Naive thymus-derived CD8-positive, alpha-beta T cell (primary cell): ENCODE measurements around the gene TCF3. TPM values are rescaled to one million over a fixed set of nuclear protein-coding genes. Genes with fewer than 3 reads are reported as not detected.

Experiments
- ATAC-seq, 2 donors: fragments of 150-1000 bp; cut with Tn5 transposase in 1 of 2; sonication (Bioruptor Pico), chemical (Tn5 transposase) in 1 of 2; 1 replicate in 1 of 2; 2 replicates in 1 of 2; pipeline ENCODE4 v1.10.0; 2021; ENCODE audit warnings: mild to moderate bottlenecking in 2 of 2, moderate library complexity in 2 of 2
- POLR2A ChIA-PET: fragments of 350-600 bp; sonication (Branson Sonifier 250); formaldehyde crosslinking; loops from one replicate; lab custom pipeline; 2021; ENCODE audit warnings: antibody characterized with exemption; lab: Charles Lee
- DNase-seq, 10 donors: peaks; one replicate each; pipeline versions ENCODE4 v3.0.0 to v3.0.0-alpha.2; 2020 to 2022
- H3K27ac Mint-ChIP-seq, 10 donors: one replicate each; pipeline ENCODE4 v1.8.0; 2020 to 2022; ENCODE audit warnings: mild to moderate bottlenecking in 10 of 10, mixed read lengths in 10 of 10, moderate library complexity in 4 of 10, inconsistent platforms in 1 of 10
- H3K27me3 Mint-ChIP-seq, 5 donors: one replicate each; pipeline ENCODE4 v1.8.0; 2021 to 2022; ENCODE audit warnings: mixed read lengths in 5 of 5
- H3K36me3 Mint-ChIP-seq, 3 donors: one replicate each; pipeline ENCODE4 v1.8.0; 2020 to 2022; ENCODE audit warnings: mixed read lengths in 3 of 3, mild to moderate bottlenecking in 2 of 3, inconsistent platforms in 1 of 3
- H3K4me1 Mint-ChIP-seq, 4 donors: one replicate each; pipeline ENCODE4 v1.8.0; 2021 to 2022; ENCODE audit warnings: mixed read lengths in 4 of 4
- H3K4me3 Mint-ChIP-seq, 10 donors: one replicate each; pipeline ENCODE4 v1.8.0; 2020 to 2022; ENCODE audit warnings: mild to moderate bottlenecking in 10 of 10, mixed read lengths in 10 of 10, moderate library complexity in 6 of 10, inconsistent platforms in 1 of 10
- H3K9me3 Mint-ChIP-seq, 9 donors: one replicate each; pipeline ENCODE4 v1.8.0; 2020 to 2022; ENCODE audit warnings: mixed read lengths in 9 of 9, mild to moderate bottlenecking in 3 of 9, inconsistent platforms in 1 of 9, moderate library complexity in 1 of 9
- polyA plus RNA-seq, 3 donors: library from polyadenylated mRNA; unstranded; fragments of 300-500 nt; fragmentation: Illumina TruSeq; gene quantifications; one replicate each; pipeline ENCODE4 v1.2.3, GENCODE V29; 2021
- total RNA-seq, 8 experiments: library from RNA in 2 of 8; stranded (reverse) in 2 of 8; gene quantifications; one replicate each; pipeline ENCODE4 v1.2.3 and lab custom pipeline; 2021 to 2026

The TCF3 gene
- total and polyA plus RNA-seq, 5 experiments from 2014 or later = 7.8 to 102 (median 33.0) TPM

- DNase-seq = no peak
- peaks cover 0 to 12% (median 4%) of the 10 kb centered on the region in 4 donors for H3K4me1 Mint-ChIP-seq
- POLR2A ChIA-PET = no interaction called here
- no peak for ATAC-seq
- H3K9me3 Mint-ChIP-seq = no peaks in the 10 kb centered on the region
- no peaks in the 10 kb centered on the region for H3K27me3 Mint-ChIP-seq
- no peak overlapping the region for H3K4me3 Mint-ChIP-seq
- peak overlapping the region in 1 of 10 donors; percentile 81 for H3K27ac Mint-ChIP-seq
- H3K36me3 Mint-ChIP-seq = peaks cover 0 to 33% (median 0%) of the 10 kb centered on the region in 3 donors
These were observed 19.8 kb downstream of the TCF3 start for GRCh38 chr19:1632462-1633268.

GRCh38 chr19:1631557-1632100 is 20.8 kb downstream of the TCF3 start:
- H3K4me1 Mint-ChIP-seq = peaks cover 0 to 10% (median 4%) of the 10 kb centered on the region in 4 donors

GRCh38 chr19:1630811-1631210 is 21.6 kb downstream of the TCF3 start:
- Mint-ChIP-seq H3K9me3 (no peaks in the 10 kb centered on the region), H3K4me1 (peaks cover 0 to 12% (median 5%) of the 10 kb centered on the region in 4 donors), H3K27ac (no peak overlapping the region), H3K36me3 (peaks cover 0 to 15% (median 0%) of the 10 kb centered on the region in 3 donors), H3K27me3 (no peaks in the 10 kb centered on the region), H3K4me3 (no peak overlapping the region)
- DNase-seq (no peak), ATAC-seq (no peak)
- POLR2A ChIA-PET = interaction anchor here (1.0 kb wide), 1 partner anchor 21 kb away, joined by 3 read pairs; no protein-coding TSS in a partner anchor

More at GRCh38 chr19:1631557-1632100, 20.8 kb downstream of the TCF3 start:
- no peak for DNase-seq
- no peak for ATAC-seq
- H3K36me3 Mint-ChIP-seq = peaks cover 0 to 22% (median 0%) of the 10 kb centered on the region in 3 donors
- POLR2A ChIA-PET = no interaction called here
- no peaks in the 10 kb centered on the region for H3K27me3 Mint-ChIP-seq
- no peak overlapping the region for H3K27ac Mint-ChIP-seq
- no peaks in the 10 kb centered on the region for H3K9me3 Mint-ChIP-seq
- no peak overlapping the region for H3K4me3 Mint-ChIP-seq

- Mint-ChIP-seq H3K27me3 (no peaks in the 10 kb centered on the region), H3K4me1 (peaks cover 0 to 9% (median under 1%) of the 10 kb centered on the region in 4 donors), H3K36me3 (peaks cover 0 to 12% (median 0%) of the 10 kb centered on the region in 3 donors), H3K27ac (peak overlapping the region in 1 of 10 donors; percentile 43), H3K9me3 (no peaks in the 10 kb centered on the region), H3K4me3 (no peak overlapping the region)
- DNase-seq (no peak), ATAC-seq (no peak)
- POLR2A ChIA-PET = interaction anchor here (0.6 to 1.0 kb wide), 2 partner anchors 20 to 101 kb away, joined by 3 to 4 read pairs; no protein-coding TSS in a partner anchor
These were observed 22.4 kb downstream of the TCF3 start for GRCh38 chr19:1630012-1630411.

- H3K27me3 Mint-ChIP-seq = no peaks in the 10 kb centered on the region
- peaks cover 0 to 16% (median under 1%) of the 10 kb centered on the region in 4 donors for H3K4me1 Mint-ChIP-seq
- POLR2A ChIA-PET = no interaction called here
- no peaks in the 10 kb centered on the region for H3K9me3 Mint-ChIP-seq
- no peak overlapping the region for H3K4me3 Mint-ChIP-seq
- no peak for DNase-seq
- peaks cover 0 to 14% (median 0%) of the 10 kb centered on the region in 3 donors for H3K36me3 Mint-ChIP-seq
- H3K27ac Mint-ChIP-seq = no peak overlapping the region
- no peak for ATAC-seq
These were observed 23.1 kb downstream of the TCF3 start for GRCh38 chr19:1629256-1629808.

- POLR2A ChIA-PET = no interaction called here
- Mint-ChIP-seq H3K27me3 (no peaks in the 10 kb centered on the region), H3K9me3 (no peaks in the 10 kb centered on the region), H3K4me3 (no peak overlapping the region), H3K27ac (no peak overlapping the region), H3K4me1 (peaks cover 0 to 17% (median under 1%) of the 10 kb centered on the region in 4 donors), H3K36me3 (peaks cover 0 to 20% (median 0%) of the 10 kb centered on the region in 3 donors)
- DNase-seq (no peak), ATAC-seq (no peak)
These were observed 25.2 kb downstream of the TCF3 start for GRCh38 chr19:1627194-1627593.

GRCh38 chr19:1626417-1627010 is 25.9 kb downstream of the TCF3 start:
- ATAC-seq (no peak), DNase-seq (no peak)
- H3K36me3 Mint-ChIP-seq = peaks cover 0 to 17% (median 0%) of the 10 kb centered on the region in 3 donors
- H3K9me3 Mint-ChIP-seq = no peaks in the 10 kb centered on the region
- H3K27ac Mint-ChIP-seq = no peak overlapping the region
- no peak overlapping the region for H3K4me3 Mint-ChIP-seq
- peaks cover 0 to 17% (median under 1%) of the 10 kb centered on the region in 4 donors for H3K4me1 Mint-ChIP-seq
- POLR2A ChIA-PET = no interaction called here
- no peaks in the 10 kb centered on the region for H3K27me3 Mint-ChIP-seq

- H3K4me1 Mint-ChIP-seq = peaks cover 0 to 15% (median under 1%) of the 10 kb centered on the region in 4 donors
- POLR2A ChIA-PET = no interaction called here
- H3K27ac Mint-ChIP-seq = peak overlapping the region in 4 of 10 donors; percentile 41 to 81 (median 62)
- no peaks in the 10 kb centered on the region for H3K27me3 Mint-ChIP-seq
- DNase-seq (peak; percentile 28 to 75 (median 53)), ATAC-seq (peak; percentile 86 to 91)
- H3K4me3 Mint-ChIP-seq = no peak overlapping the region
- peaks cover 0 to 19% (median 0%) of the 10 kb centered on the region in 3 donors for H3K36me3 Mint-ChIP-seq
- H3K9me3 Mint-ChIP-seq = no peaks in the 10 kb centered on the region
These were observed 28.0 kb downstream of the TCF3 start for GRCh38 chr19:1624458-1624857.

GRCh38 chr19:1622541-1622940 is 29.9 kb downstream of the TCF3 start:
- Mint-ChIP-seq H3K36me3 (peaks cover 0 to 29% (median 0%) of the 10 kb centered on the region in 3 donors), H3K27ac (peak overlapping the region in 4 of 10 donors; percentile 39 to 88 (median 62)), H3K4me3 (no peak overlapping the region), H3K9me3 (no peaks in the 10 kb centered on the region), H3K27me3 (no peaks in the 10 kb centered on the region), H3K4me1 (peaks cover 4 to 29% (median 10%) of the 10 kb centered on the region in 4 donors)
- POLR2A ChIA-PET = no interaction called here
- ATAC-seq = no peak
- DNase-seq = no peak

GRCh38 chr19:1622007-1622406 is 30.4 kb downstream of the TCF3 start:
- POLR2A ChIA-PET = no interaction called here

GRCh38 chr19:1621574-1621973 is 30.8 kb downstream of the TCF3 start:
- H3K36me3 Mint-ChIP-seq = peaks cover 0 to 29% (median 0%) of the 10 kb centered on the region in 3 donors
- peaks cover 13 to 38% (median 17%) of the 10 kb centered on the region in 4 donors for H3K4me1 Mint-ChIP-seq
- no peak for ATAC-seq
- H3K27ac Mint-ChIP-seq = no peak overlapping the region
- no peak for DNase-seq
- H3K9me3 Mint-ChIP-seq = no peaks in the 10 kb centered on the region
- POLR2A ChIA-PET = no interaction called here
- H3K27me3 Mint-ChIP-seq = no peaks in the 10 kb centered on the region
- no peak overlapping the region for H3K4me3 Mint-ChIP-seq

More at GRCh38 chr19:1622007-1622406, 30.4 kb downstream of the TCF3 start:
- H3K4me3 Mint-ChIP-seq = no peak overlapping the region
- H3K9me3 Mint-ChIP-seq = no peaks in the 10 kb centered on the region
- peaks cover 9 to 34% (median 13%) of the 10 kb centered on the region in 4 donors for H3K4me1 Mint-ChIP-seq
- no peak for ATAC-seq
- peaks cover 0 to 29% (median 0%) of the 10 kb centered on the region in 3 donors for H3K36me3 Mint-ChIP-seq
- DNase-seq = no peak
- H3K27me3 Mint-ChIP-seq = no peaks in the 10 kb centered on the region
- H3K27ac Mint-ChIP-seq = no peak overlapping the region

- Mint-ChIP-seq H3K36me3 (peaks cover 0 to 32% (median under 1%) of the 10 kb centered on the region in 3 donors), H3K4me1 (peaks cover 15 to 40% (median 19%) of the 10 kb centered on the region in 4 donors), H3K27ac (no peak overlapping the region), H3K27me3 (no peaks in the 10 kb centered on the region), H3K9me3 (no peaks in the 10 kb centered on the region), H3K4me3 (no peak overlapping the region)
- POLR2A ChIA-PET = no interaction called here
- DNase-seq = no peak
- no peak for ATAC-seq
These were observed 31.4 kb downstream of the TCF3 start for GRCh38 chr19:1621021-1621420.
